Neural progenitor cell (in vitro differentiated cells): ENCODE data around the gene TAL2.

Experiments
- CTCF ChIP-seq: fragments of 200-600 bp; sonication (generic); IDR thresholded peaks from 2 replicates; pipeline ENCODE4 v1.5.1; 2017; ENCODE audit warnings: antibody characterized with exemption, mild to moderate bottlenecking
- EZH2 ChIP-seq: fragments of 200-600 bp; sonication (generic); IDR thresholded peaks from 2 replicates; pipeline ENCODE4 v1.6.1; 2017; ENCODE audit warnings: antibody characterized with exemption, mild to moderate bottlenecking, moderate library complexity
- EZH2phosphoT487 ChIP-seq: fragments of 200-600 bp; sonication (generic); IDR thresholded peaks from 2 replicates; pipeline ENCODE4 v1.6.1; 2017; ENCODE audit warnings: antibody characterized with exemption

GRCh38 chr9:105643795-105644194 is 18.5 kb upstream of the TAL2 start:
- TF ChIP-seq CTCF: no peak
- no peak for TF ChIP-seq EZH2
- TF ChIP-seq EZH2phosphoT487: no peak
